Mammary epithelial cell (primary cell): Measurements from ENCODE around the gene SLC35E4.

ENCODE experiments used
- CTCF ChIP-seq, 2 donors: IDR thresholded peaks in 1 of 2; conservative IDR thresholded peaks in 1 of 2; 2 replicates each; pipeline ENCODE4 v1.5.1; 2011 to 2012; ENCODE audit warnings: inconsistent platforms in 2 of 2, low read length in 2 of 2, mild to moderate bottlenecking in 2 of 2, control low read depth in 1 of 2, low read depth in 1 of 2; ENCODE audit not compliant: insufficient read depth in 1 of 2; ENCODE audit errors: extremely low read depth in 1 of 2
- EZH2 ChIP-seq: IDR thresholded peaks from 2 replicates; pipeline ENCODE4 v1.6.1; 2012; ENCODE audit warnings: low read length, inconsistent platforms, borderline replicate concordance

GRCh38 chr22:30667107-30667493 is 31.5 kb downstream of the SLC35E4 start:
- TF ChIP-seq EZH2 (no peak), CTCF (conservative IDR thresholded peaks at IDR 0.05 in 1 of 2, IDR thresholded peaks at IDR 0.05 in 1 of 2; ENCODE audit: extremely low read depth in 1 of 2, insufficient read depth in 1 of 2, low read depth in 1 of 2, low read length in 2 of 2) (no peak)
